Neural cell (in vitro differentiated cells): ENCODE data around the gene MAMDC4. TPM values are rescaled to one million over a fixed set of nuclear protein-coding genes. Genes with fewer than 3 reads are reported as not detected.
"Not testable (repeated sequence)": the region's sequence is repeated elsewhere in the genome, so short reads cannot be mapped to it uniquely, and the experiment has no call there.

Source experiments
- H2AFZ ChIP-seq: fragments of 200-600, 300-800 bp; sonication (generic), shearing (Covaris generic); 2 replicates; pipeline ENCODE4 v1.6.0; 2014; ENCODE audit warnings: low read depth, mild to moderate bottlenecking, antibody characterized with exemption, low read length, moderate library complexity
- H3F3A ChIP-seq: fragments of 200-600 bp; shearing (Covaris generic); 2 replicates; pipeline ENCODE4 v1.6.1; 2016; ENCODE audit warnings: mild to moderate bottlenecking, moderate library complexity, mixed read lengths, antibody characterized with exemption, low read length; ENCODE audit not compliant: insufficient read depth, poor library complexity, severe bottlenecking
- H3K27ac ChIP-seq: fragments of 200-600, 300-800 bp; sonication (generic), shearing (Covaris generic); 2 replicates; pipeline ENCODE4 v1.5.1; 2014; ENCODE audit warnings: mild to moderate bottlenecking, low read length, moderate library complexity
- H3K27me3 ChIP-seq: fragments of 300-800, 200-600 bp; sonication (generic), shearing (Covaris generic); 2 replicates; pipeline ENCODE4 v1.6.0; 2014; ENCODE audit warnings: mild to moderate bottlenecking, low read depth, low read length, moderate library complexity; ENCODE audit not compliant: insufficient read depth
- H3K36me3 ChIP-seq: fragments of 300-800, 200-600 bp; sonication (generic), shearing (Covaris generic); 2 replicates; pipeline ENCODE4 v1.5.1; 2014; ENCODE audit warnings: mild to moderate bottlenecking, antibody characterized with exemption, low read length, moderate library complexity; ENCODE audit not compliant: insufficient read depth
- H3K4me2 ChIP-seq: fragments of 300-800, 200-600 bp; sonication (generic), shearing (Covaris generic); 2 replicates; pipeline ENCODE4 v1.6.0; 2014; ENCODE audit warnings: mild to moderate bottlenecking, low read length
- H3K4me3 ChIP-seq: fragments of 300-800, 200-600 bp; sonication (generic), shearing (Covaris generic); 2 replicates; pipeline ENCODE4 v1.5.1; 2014; ENCODE audit warnings: mild to moderate bottlenecking, low read length, moderate library complexity
- H3K79me2 ChIP-seq: fragments of 200-600 bp; shearing (Covaris generic); replicated peaks from 2 replicates; pipeline ENCODE4 v1.6.0; 2014; ENCODE audit warnings: mild to moderate bottlenecking, low read length, moderate library complexity; ENCODE audit not compliant: insufficient read depth
- H3K9ac ChIP-seq: fragments of 300-800, 200-600 bp; sonication (generic), shearing (Covaris generic); 2 replicates; pipeline ENCODE4 v1.6.1; 2016; ENCODE audit warnings: mild to moderate bottlenecking, low read length, mixed read lengths
- H3K9me2 ChIP-seq: fragments of 200-600 bp; shearing (Covaris generic); 2 replicates; pipeline ENCODE4 v1.6.1; 2016; ENCODE audit warnings: mild to moderate bottlenecking, low read length, mixed read lengths; ENCODE audit not compliant: insufficient read depth
- H3K9me3 ChIP-seq: fragments of 200-600, 300-800 bp; sonication (generic), shearing (Covaris generic); 2 replicates; pipeline ENCODE4 v1.6.1; 2016; ENCODE audit warnings: mild to moderate bottlenecking, mixed run types, low read length, moderate library complexity, mixed read lengths
- H4K20me1 ChIP-seq: fragments of 200-600 bp; shearing (Covaris generic); 2 replicates; pipeline ENCODE4 v1.6.1; 2016; ENCODE audit warnings: mild to moderate bottlenecking, mixed run types; ENCODE audit not compliant: insufficient read depth
- CTCF ChIP-seq: fragments of 450-650 bp; IDR thresholded peaks from 2 replicates; pipeline ENCODE4 v1.5.1; 2014; ENCODE audit warnings: antibody characterized with exemption, mild to moderate bottlenecking, moderate library complexity; ENCODE audit not compliant: poor library complexity, severe bottlenecking
- EP300 ChIP-seq: fragments of 450-650 bp; conservative IDR thresholded peaks from 2 replicates; pipeline ENCODE4 v1.6.1; 2014; ENCODE audit warnings: antibody characterized with exemption, mild to moderate bottlenecking, moderate library complexity; ENCODE audit not compliant: poor library complexity, severe bottlenecking
- EZH2 ChIP-seq: fragments of 200-600, 300-800 bp; shearing (Covaris generic), sonication (generic); IDR thresholded peaks from 2 replicates; pipeline ENCODE4 v1.6.1; 2014; ENCODE audit warnings: antibody characterized with exemption, low read length, borderline replicate concordance, mild to moderate bottlenecking; ENCODE audit not compliant: insufficient read depth, poor library complexity, severe bottlenecking
- MXI1 ChIP-seq: fragments of 450-650 bp; conservative IDR thresholded peaks from 2 replicates; pipeline ENCODE4 v1.6.1; 2014; ENCODE audit warnings: antibody characterized with exemption, mild to moderate bottlenecking; ENCODE audit not compliant: poor library complexity, severe bottlenecking
- POLR2AphosphoS5 ChIP-seq: IDR thresholded peaks from 2 replicates; pipeline ENCODE4 v1.6.1; 2012
- RAD21 ChIP-seq: fragments of 450-650 bp; conservative IDR thresholded peaks from 2 replicates; pipeline ENCODE4 v1.6.1; 2014; ENCODE audit warnings: antibody characterized with exemption, mild to moderate bottlenecking, moderate library complexity
- REST ChIP-seq: IDR thresholded peaks from 2 replicates; pipeline ENCODE4 v1.6.1; 2012; ENCODE audit warnings: borderline replicate concordance
- SMC3 ChIP-seq: fragments of 450-650 bp; conservative IDR thresholded peaks from 2 replicates; pipeline ENCODE4 v1.6.1; 2014; ENCODE audit warnings: antibody characterized with exemption, mild to moderate bottlenecking, moderate library complexity; ENCODE audit not compliant: poor library complexity
- TAF1 ChIP-seq: IDR thresholded peaks from 2 replicates; pipeline ENCODE4 v1.6.1; 2012; ENCODE audit warnings: low read depth
- polyA plus RNA-seq: library from polyadenylated mRNA; depleted of rRNA; stranded (reverse); fragments of >200 nt; gene quantifications from 2 replicates; pipeline ENCODE4 v1.2.3, GENCODE V29; 2014

MAMDC4 gene
- polyA plus RNA-seq, 1 donor from 2014 or later = 13.1 TPM

- peaks cover 20% of the 10 kb centered on the region for H3K79me2 ChIP-seq
- H2AFZ ChIP-seq = no peak overlapping the region
- no peak overlapping the region for H3K4me3 ChIP-seq
- TF ChIP-seq EZH2 = no peak
- TF ChIP-seq CTCF = no peak
- TF ChIP-seq RAD21 = no peak
- no peak for TF ChIP-seq REST
- TF ChIP-seq POLR2AphosphoS5 = no peak
- TF ChIP-seq TAF1 = no peak
- no peak for TF ChIP-seq MXI1
- no peak for TF ChIP-seq EP300
- no peak for TF ChIP-seq SMC3
- H3K9me3 ChIP-seq = no peaks in the 10 kb centered on the region
- no peak overlapping the region for H3K9ac ChIP-seq
- no peaks in the 10 kb centered on the region for H3K27me3 ChIP-seq
- H3K4me2 ChIP-seq = no peak overlapping the region
- H3K27ac ChIP-seq = no peak overlapping the region
- no peaks in the 10 kb centered on the region for H3K9me2 ChIP-seq
- no peaks in the 10 kb centered on the region for H3K36me3 ChIP-seq
- no peaks in the 10 kb centered on the region for H4K20me1 ChIP-seq
- no peaks in the 10 kb centered on the region for H3F3A ChIP-seq
These were observed 16.5 kb downstream of the MAMDC4 start for GRCh38 chr9:136868644-136869043.

- H3K4me2 ChIP-seq, H3K9me3 ChIP-seq, H2AFZ ChIP-seq, H3K27me3 ChIP-seq, H3K27ac ChIP-seq, H3K9me2 ChIP-seq, H3K9ac ChIP-seq, H3K36me3 ChIP-seq, H3K4me3 ChIP-seq, H4K20me1 ChIP-seq, H3F3A ChIP-seq: not testable (repeated sequence)
- H3K79me2 ChIP-seq = peaks cover 15% of the 10 kb centered on the region
These were observed 17.5 kb downstream of the MAMDC4 start for GRCh38 chr9:136869611-136870010.

- no peak for TF ChIP-seq MXI1
- no peak for TF ChIP-seq REST
- no peak for TF ChIP-seq CTCF
- no peak for TF ChIP-seq EP300
- no peak for TF ChIP-seq POLR2AphosphoS5
- no peak for TF ChIP-seq TAF1
- TF ChIP-seq RAD21 = no peak
- Histone ChIP-seq H3K27ac (no peak overlapping the region), H3K27me3 (no peaks in the 10 kb centered on the region), H3K79me2 (no peaks in the 10 kb centered on the region), H2AFZ (no peak overlapping the region), H3K9me3 (no peaks in the 10 kb centered on the region), H3K4me2 (no peak overlapping the region), H4K20me1 (no peaks in the 10 kb centered on the region), H3F3A (no peaks in the 10 kb centered on the region), H3K36me3 (no peaks in the 10 kb centered on the region), H3K9me2 (no peaks in the 10 kb centered on the region), H3K9ac (no peak overlapping the region), H3K4me3 (no peak overlapping the region)
These were observed 23.0 kb downstream of the MAMDC4 start for GRCh38 chr9:136875155-136875554.
